Measurements from ENCODE around the gene POT1.
A peak's percentile ranks its signal among the peaks of the same experiment; 100 is the strongest.

The POT1 gene

GRCh38 chr7:124937076-124937475, 7.5 kb upstream of the POT1 start:
- Histone ChIP-seq H2BK120ac (ENCODE audit: low read depth, low read length) (no peak overlapping the region), H2AFZ (ENCODE audit: low read length) (no peak overlapping the region), H3K27me3 (ENCODE audit: control insufficient read depth in 3 of 3, insufficient read depth in 3 of 3, low read depth in 1 of 3, low read length in 3 of 3) (no peaks in the 10 kb centered on the region), H2BK15ac (ENCODE audit: low read length) (no peak overlapping the region), H4K8ac (ENCODE audit: low read depth, low read length) (no peak overlapping the region), H3K23ac (ENCODE audit: low read depth, low read length, poor library complexity) (no peak overlapping the region), H3K9me3 (replicated peaks in 1 of 2; ENCODE audit: control insufficient read depth in 2 of 2, insufficient read depth in 1 of 2, low read depth in 1 of 2, low read length in 2 of 2) (no peaks in the 10 kb centered on the region), H3K4me2 (ENCODE audit: insufficient read depth, low read length, poor library complexity, severe bottlenecking) (no peak overlapping the region), H3K14ac (ENCODE audit: low read length) (no peak overlapping the region), H3K27ac (replicated peaks; ENCODE audit: low read length) (no peak overlapping the region), H2AK5ac (ENCODE audit: low read depth, low read length) (no peak overlapping the region), H3K79me1 (ENCODE audit: low read depth, low read length) (no peaks in the 10 kb centered on the region), H3K36me3 (replicated peaks in 1 of 2; ENCODE audit: control insufficient read depth in 2 of 2, insufficient read depth in 2 of 2, low read length in 2 of 2) (no peaks in the 10 kb centered on the region), H3K4me1 (ENCODE audit: control insufficient read depth in 2 of 2, insufficient read depth in 1 of 2, low read depth in 1 of 2, low read length in 2 of 2) (no peaks in the 10 kb centered on the region), H3K4me3 (ENCODE audit: low read length in 2 of 2) (no peak overlapping the region), H4K91ac (ENCODE audit: low read depth, low read length, poor library complexity) (no peak overlapping the region), H3K9ac (ENCODE audit: low read depth, low read length, poor library complexity) (no peak overlapping the region), H2BK12ac (ENCODE audit: low read length) (no peak overlapping the region), H3K4ac (ENCODE audit: low read length) (no peak overlapping the region), H3K18ac (ENCODE audit: low read length) (no peak overlapping the region), H2BK5ac (ENCODE audit: low read length) (no peak overlapping the region)
- DNase-seq (ENCODE audit: low spot score), result no peak
- WGBS, 2 donors (ENCODE audit: extremely low coverage in 2 of 2, insufficient read length in 2 of 2, insufficient replicate concordance in 1 of 2), result no CpG with 5 or more reads among the region's 1 CpG

GRCh38 chr7:124934841-124935240, 5.2 kb upstream of the POT1 start:
- Histone ChIP-seq H3K4me3 (ENCODE audit: low read length in 2 of 2) (no peak overlapping the region), H3K14ac (ENCODE audit: low read length) (no peak overlapping the region), H3K36me3 (replicated peaks in 1 of 2; ENCODE audit: control insufficient read depth in 2 of 2, insufficient read depth in 2 of 2, low read length in 2 of 2) (no peaks in the 10 kb centered on the region), H3K4ac (ENCODE audit: low read length) (no peak overlapping the region), H3K9me3 (replicated peaks in 1 of 2; ENCODE audit: control insufficient read depth in 2 of 2, insufficient read depth in 1 of 2, low read depth in 1 of 2, low read length in 2 of 2) (no peaks in the 10 kb centered on the region), H3K23ac (ENCODE audit: low read depth, low read length, poor library complexity) (no peak overlapping the region), H2BK12ac (ENCODE audit: low read length) (no peak overlapping the region), H2BK120ac (ENCODE audit: low read depth, low read length) (no peak overlapping the region), H2AFZ (ENCODE audit: low read length) (no peak overlapping the region), H2AK5ac (ENCODE audit: low read depth, low read length) (no peak overlapping the region), H3K79me1 (ENCODE audit: low read depth, low read length) (no peaks in the 10 kb centered on the region), H3K9ac (ENCODE audit: low read depth, low read length, poor library complexity) (no peak overlapping the region), H3K27ac (replicated peaks; ENCODE audit: low read length) (no peak overlapping the region), H2BK15ac (ENCODE audit: low read length) (no peak overlapping the region), H4K8ac (ENCODE audit: low read depth, low read length) (no peak overlapping the region), H4K91ac (ENCODE audit: low read depth, low read length, poor library complexity) (no peak overlapping the region), H3K27me3 (ENCODE audit: control insufficient read depth in 3 of 3, insufficient read depth in 3 of 3, low read depth in 1 of 3, low read length in 3 of 3) (peaks cover 0 to 2% (median 0%) of the 10 kb centered on the region in 3 experiments), H3K18ac (ENCODE audit: low read length) (no peak overlapping the region), H2BK5ac (ENCODE audit: low read length) (no peak overlapping the region), H3K4me2 (ENCODE audit: insufficient read depth, low read length, poor library complexity, severe bottlenecking) (no peak overlapping the region), H3K4me1 (ENCODE audit: control insufficient read depth in 2 of 2, insufficient read depth in 1 of 2, low read depth in 1 of 2, low read length in 2 of 2) (no peaks in the 10 kb centered on the region)
- DNase-seq (ENCODE audit: low spot score), result no peak

- H2AFZ ChIP-seq (ENCODE audit: low read length), result peak overlapping the region; percentile 28
- no peak overlapping the region for H3K4ac ChIP-seq (ENCODE audit: low read length)
- no peak overlapping the region for H2AK5ac ChIP-seq (ENCODE audit: low read depth, low read length)
- H2BK5ac ChIP-seq (ENCODE audit: low read length), result no peak overlapping the region
- H3K4me2 ChIP-seq (ENCODE audit: insufficient read depth, low read length, poor library complexity, severe bottlenecking), result no peak overlapping the region
- no peak overlapping the region for H3K14ac ChIP-seq (ENCODE audit: low read length)
- H2BK12ac ChIP-seq (ENCODE audit: low read length), result no peak overlapping the region
- H4K91ac ChIP-seq (ENCODE audit: low read depth, low read length, poor library complexity), result no peak overlapping the region
- H3K9ac ChIP-seq (ENCODE audit: low read depth, low read length, poor library complexity), result no peak overlapping the region
- H2BK15ac ChIP-seq (ENCODE audit: low read length), result no peak overlapping the region
- no peak overlapping the region for H4K8ac ChIP-seq (ENCODE audit: low read depth, low read length)
- 100% methylated on average over 1 of the region's 18 CpGs; no CpG with 5 or more reads in 1 of the 2 donors for WGBS, 2 donors (ENCODE audit: extremely low coverage in 2 of 2, insufficient read length in 2 of 2, insufficient replicate concordance in 1 of 2)
- peaks cover 0 to 2% (median 0%) of the 10 kb centered on the region in 3 experiments for H3K27me3 ChIP-seq (ENCODE audit: control insufficient read depth in 3 of 3, insufficient read depth in 3 of 3, low read depth in 1 of 3, low read length in 3 of 3)
- H3K18ac ChIP-seq (ENCODE audit: low read length), result no peak overlapping the region
- H3K36me3 ChIP-seq (replicated peaks in 1 of 2; ENCODE audit: control insufficient read depth in 2 of 2, insufficient read depth in 2 of 2, low read length in 2 of 2), result peaks cover 0 to 28% of the 10 kb centered on the region in 2 donors
- no peak overlapping the region for H3K23ac ChIP-seq (ENCODE audit: low read depth, low read length, poor library complexity)
- H3K79me1 ChIP-seq (ENCODE audit: low read depth, low read length), result no peaks in the 10 kb centered on the region
- no peak for DNase-seq (ENCODE audit: low spot score)
- H3K9me3 ChIP-seq (replicated peaks in 1 of 2; ENCODE audit: control insufficient read depth in 2 of 2, insufficient read depth in 1 of 2, low read depth in 1 of 2, low read length in 2 of 2), result no peaks in the 10 kb centered on the region
- peaks cover 0 to 2% of the 10 kb centered on the region in 2 donors for H3K4me1 ChIP-seq (ENCODE audit: control insufficient read depth in 2 of 2, insufficient read depth in 1 of 2, low read depth in 1 of 2, low read length in 2 of 2)
- no peak overlapping the region for H3K27ac ChIP-seq (replicated peaks; ENCODE audit: low read length)
- no peak overlapping the region for H2BK120ac ChIP-seq (ENCODE audit: low read depth, low read length)
- H3K4me3 ChIP-seq (ENCODE audit: low read length in 2 of 2), result no peak overlapping the region
These were observed 1.3 kb upstream of the POT1 start for GRCh38 chr7:124930655-124931597.

- H4K8ac ChIP-seq (ENCODE audit: low read depth, low read length), result no peak overlapping the region
- H3K4ac ChIP-seq (ENCODE audit: low read length), result no peak overlapping the region
- H3K27ac ChIP-seq (replicated peaks; ENCODE audit: low read length), result peak overlapping the region; percentile 77
- H2BK12ac ChIP-seq (ENCODE audit: low read length), result no peak overlapping the region
- H3K4me2 ChIP-seq (ENCODE audit: insufficient read depth, low read length, poor library complexity, severe bottlenecking), result peak overlapping the region; percentile 37
- peaks cover 0 to 2% of the 10 kb centered on the region in 2 donors for H3K4me1 ChIP-seq (ENCODE audit: control insufficient read depth in 2 of 2, insufficient read depth in 1 of 2, low read depth in 1 of 2, low read length in 2 of 2)
- no peak overlapping the region for H3K18ac ChIP-seq (ENCODE audit: low read length)
- H3K4me3 ChIP-seq (ENCODE audit: low read length in 2 of 2), result peak overlapping the region; percentile 81 to 85
- no peaks in the 10 kb centered on the region for H3K79me1 ChIP-seq (ENCODE audit: low read depth, low read length)
- H3K9me3 ChIP-seq (replicated peaks in 1 of 2; ENCODE audit: control insufficient read depth in 2 of 2, insufficient read depth in 1 of 2, low read depth in 1 of 2, low read length in 2 of 2), result no peaks in the 10 kb centered on the region
- no peak overlapping the region for H2AK5ac ChIP-seq (ENCODE audit: low read depth, low read length)
- H4K91ac ChIP-seq (ENCODE audit: low read depth, low read length, poor library complexity), result no peak overlapping the region
- no peak overlapping the region for H3K23ac ChIP-seq (ENCODE audit: low read depth, low read length, poor library complexity)
- H2BK5ac ChIP-seq (ENCODE audit: low read length), result no peak overlapping the region
- no peak overlapping the region for H3K14ac ChIP-seq (ENCODE audit: low read length)
- H3K27me3 ChIP-seq (ENCODE audit: control insufficient read depth in 3 of 3, insufficient read depth in 3 of 3, low read depth in 1 of 3, low read length in 3 of 3), result peaks cover 0 to 2% (median 0%) of the 10 kb centered on the region in 3 experiments
- H3K9ac ChIP-seq (ENCODE audit: low read depth, low read length, poor library complexity), result no peak overlapping the region
- H3K36me3 ChIP-seq (replicated peaks in 1 of 2; ENCODE audit: control insufficient read depth in 2 of 2, insufficient read depth in 2 of 2, low read length in 2 of 2), result peaks cover 0 to 34% of the 10 kb centered on the region in 2 donors
- DNase-seq (ENCODE audit: low spot score), result no peak
- H2AFZ ChIP-seq (ENCODE audit: low read length), result peak overlapping the region; percentile 90
- no peak overlapping the region for H2BK15ac ChIP-seq (ENCODE audit: low read length)
- no peak overlapping the region for H2BK120ac ChIP-seq (ENCODE audit: low read depth, low read length)
- no CpG with 5 or more reads among the region's 1 CpG for WGBS, 2 donors (ENCODE audit: extremely low coverage in 2 of 2, insufficient read length in 2 of 2, insufficient replicate concordance in 1 of 2)
These were observed 573 bp upstream of the POT1 start for GRCh38 chr7:124930173-124930623.

All from neuronal stem cell (in vitro differentiated cells).